ENCODE results near the gene BTBD10.

BTBD10 gene

GRCh38 chr11:13462901-13463778, at the start of gene BTBD10:
BTBD10 (minus strand) TSS chr11:13463222; CDS start chr11:13445124, 18,098 bp downstream.
- Mint-ChIP-seq H3K9me3 (no peaks in the 10 kb centered on the region), H3K27ac (peak within 1 kb of the TSS; percentile 99), H3K4me1 (peaks cover 20 to 46% of the 10 kb centered on the region in 2 donors), H3K27me3 (no peaks in the 10 kb centered on the region), H3K36me3 (peaks cover 1 to 15% of the 10 kb centered on the region in 2 donors), H3K4me3 (peak within 1 kb of the TSS; percentile 100)
- ATAC-seq (replicated peaks): peak; percentile 96 to 97
- peak; percentile 94 for DNase-seq

GRCh38 chr11:13503393-13503792, 40.4 kb upstream of the BTBD10 start:
- no peaks in the 10 kb centered on the region for H3K9me3 Mint-ChIP-seq
- no peak overlapping the region for H3K27ac Mint-ChIP-seq
- no peak overlapping the region for H3K4me3 Mint-ChIP-seq
- no peaks in the 10 kb centered on the region for H3K4me1 Mint-ChIP-seq
- ATAC-seq (replicated peaks) (no peak), DNase-seq (no peak)
- no peaks in the 10 kb centered on the region for H3K36me3 Mint-ChIP-seq
- peaks cover 21 to 27% of the 10 kb centered on the region in 2 donors for H3K27me3 Mint-ChIP-seq

- Mint-ChIP-seq H3K4me3 (no peak overlapping the region), H3K27me3 (peaks cover 25 to 27% of the 10 kb centered on the region in 2 donors), H3K27ac (no peak overlapping the region), H3K36me3 (no peaks in the 10 kb centered on the region), H3K9me3 (peaks cover 0 to 2% of the 10 kb centered on the region in 2 donors), H3K4me1 (no peaks in the 10 kb centered on the region)
- no peak for ATAC-seq (replicated peaks)
- DNase-seq: no peak
These were observed 39.5 kb upstream of the BTBD10 start for GRCh38 chr11:13502492-13502891.

GRCh38 chr11:13495929-13496328, 32.9 kb upstream of the BTBD10 start, which contains the start of gene PTH:
PTH (minus strand) TSS chr11:13495997; CDS start chr11:13492855, 3,142 bp downstream.
- Mint-ChIP-seq H3K4me1 (no peaks in the 10 kb centered on the region), H3K27ac (no peak within 1 kb of the TSS), H3K4me3 (no peak within 1 kb of the TSS), H3K9me3 (peaks cover 0 to 2% of the 10 kb centered on the region in 2 donors), H3K27me3 (peaks cover 33% of the 10 kb centered on the region in 2 donors), H3K36me3 (no peaks in the 10 kb centered on the region)
- DNase-seq (no peak), ATAC-seq (replicated peaks) (no peak)

GRCh38 chr11:13494051-13494450, 31.0 kb upstream of the BTBD10 start:
- ATAC-seq (replicated peaks): no peak
- peaks cover 0 to 2% of the 10 kb centered on the region in 2 donors for H3K9me3 Mint-ChIP-seq
- no peaks in the 10 kb centered on the region for H3K36me3 Mint-ChIP-seq
- DNase-seq: no peak
- no peak overlapping the region for H3K27ac Mint-ChIP-seq
- no peaks in the 10 kb centered on the region for H3K4me1 Mint-ChIP-seq
- H3K4me3 Mint-ChIP-seq: no peak overlapping the region
- peaks cover 23 to 29% of the 10 kb centered on the region in 2 donors for H3K27me3 Mint-ChIP-seq

GRCh38 chr11:13487661-13488030, 24.6 kb upstream of the BTBD10 start:
- Mint-ChIP-seq H3K27me3 (peaks cover 4 to 13% of the 10 kb centered on the region in 2 donors), H3K4me1 (peaks cover 0 to 5% of the 10 kb centered on the region in 2 donors), H3K9me3 (peaks cover 3 to 4% of the 10 kb centered on the region in 2 donors), H3K27ac (peak overlapping the region; percentile 22), H3K36me3 (no peaks in the 10 kb centered on the region), H3K4me3 (peak overlapping the region; percentile 70 to 76)
- ATAC-seq (replicated peaks) (peak; percentile 77 to 80), DNase-seq (no peak)

- no peaks in the 10 kb centered on the region for H3K36me3 Mint-ChIP-seq
- H3K27ac Mint-ChIP-seq: no peak overlapping the region
- H3K27me3 Mint-ChIP-seq: peaks cover 1 to 14% of the 10 kb centered on the region in 2 donors
- H3K9me3 Mint-ChIP-seq: peaks cover 3 to 4% of the 10 kb centered on the region in 2 donors
- ATAC-seq (replicated peaks) (peak; percentile 96 to 97), DNase-seq (peak; percentile 55)
- peaks cover 0 to 5% of the 10 kb centered on the region in 2 donors for H3K4me1 Mint-ChIP-seq
- H3K4me3 Mint-ChIP-seq: peak overlapping the region; percentile 70 to 76
These were observed 24.1 kb upstream of the BTBD10 start for GRCh38 chr11:13486926-13487660.

GRCh38 chr11:13480198-13480597, 17.2 kb upstream of the BTBD10 start:
- no peak overlapping the region for H3K27ac Mint-ChIP-seq
- H3K36me3 Mint-ChIP-seq: peaks cover 0 to 1% of the 10 kb centered on the region in 2 donors
- peaks cover under 1 to 5% of the 10 kb centered on the region in 2 donors for H3K9me3 Mint-ChIP-seq
- DNase-seq (no peak), ATAC-seq (replicated peaks) (no peak)
- no peaks in the 10 kb centered on the region for H3K4me1 Mint-ChIP-seq
- H3K4me3 Mint-ChIP-seq: no peak overlapping the region
- H3K27me3 Mint-ChIP-seq: peaks cover 29 to 50% of the 10 kb centered on the region in 2 donors

- DNase-seq (no peak), ATAC-seq (replicated peaks) (no peak)
- Mint-ChIP-seq H3K27ac (no peak overlapping the region), H3K36me3 (peaks cover 0 to 1% of the 10 kb centered on the region in 2 donors), H3K4me1 (no peaks in the 10 kb centered on the region), H3K4me3 (no peak overlapping the region), H3K27me3 (peaks cover 29 to 52% of the 10 kb centered on the region in 2 donors), H3K9me3 (peaks cover 0 to 5% of the 10 kb centered on the region in 2 donors)
These were observed 16.7 kb upstream of the BTBD10 start for GRCh38 chr11:13479688-13480087.

- no peak overlapping the region for H3K27ac Mint-ChIP-seq
- peaks cover 35 to 64% of the 10 kb centered on the region in 2 donors for H3K27me3 Mint-ChIP-seq
- no peaks in the 10 kb centered on the region for H3K4me1 Mint-ChIP-seq
- no peaks in the 10 kb centered on the region for H3K36me3 Mint-ChIP-seq
- H3K4me3 Mint-ChIP-seq: no peak overlapping the region
- no peaks in the 10 kb centered on the region for H3K9me3 Mint-ChIP-seq
- DNase-seq: no peak
- ATAC-seq (replicated peaks): no peak
These were observed 12.1 kb upstream of the BTBD10 start for GRCh38 chr11:13475091-13475490.

- H3K27me3 Mint-ChIP-seq: peaks cover 28 to 54% of the 10 kb centered on the region in 2 donors
- H3K9me3 Mint-ChIP-seq: no peaks in the 10 kb centered on the region
- no peak overlapping the region for H3K27ac Mint-ChIP-seq
- DNase-seq (no peak), ATAC-seq (replicated peaks) (no peak)
- no peaks in the 10 kb centered on the region for H3K4me1 Mint-ChIP-seq
- H3K4me3 Mint-ChIP-seq: no peak overlapping the region
- H3K36me3 Mint-ChIP-seq: no peaks in the 10 kb centered on the region
These were observed 10.1 kb upstream of the BTBD10 start for GRCh38 chr11:13473013-13473722.

- Mint-ChIP-seq H3K4me3 (no peak overlapping the region), H3K27ac (no peak overlapping the region)
These were observed 5.7 kb upstream of the BTBD10 start for GRCh38 chr11:13468750-13469149.

GRCh38 chr11:13465909-13466371, 2.9 kb upstream of the BTBD10 start:
- peaks cover 1 to 5% of the 10 kb centered on the region in 2 donors for H3K36me3 Mint-ChIP-seq
- H3K27me3 Mint-ChIP-seq: peaks cover 13 to 17% of the 10 kb centered on the region in 2 donors
- no peak overlapping the region for H3K27ac Mint-ChIP-seq
- ATAC-seq (replicated peaks) (no peak), DNase-seq (no peak)
- H3K9me3 Mint-ChIP-seq: no peaks in the 10 kb centered on the region
- peaks cover 12 to 34% of the 10 kb centered on the region in 2 donors for H3K4me1 Mint-ChIP-seq
- no peak overlapping the region for H3K4me3 Mint-ChIP-seq

More at GRCh38 chr11:13468750-13469149, 5.7 kb upstream of the BTBD10 start:
- Mint-ChIP-seq H3K36me3 (no peaks in the 10 kb centered on the region), H3K27me3 (peaks cover 24 to 36% of the 10 kb centered on the region in 2 donors), H3K9me3 (no peaks in the 10 kb centered on the region), H3K4me1 (peaks cover 2 to 8% of the 10 kb centered on the region in 2 donors)
- DNase-seq (no peak), ATAC-seq (replicated peaks) (no peak)
